Dermis blood vessel endothelial cell (primary cell): Measurements from ENCODE around the gene DGKA. TPM values are rescaled to one million over a fixed set of nuclear protein-coding genes. Genes with fewer than 3 reads are reported as not detected.
"Not testable (repeated sequence)": the region's sequence is repeated elsewhere in the genome, so short reads cannot be mapped to it uniquely, and the experiment has no call there.

Source experiments
- DNase-seq: peaks from one replicate; pipeline ENCODE4 v3.0.0; 2010
- total RNA-seq: library from RNA; depleted of rRNA; stranded (reverse); fragments of >200 nt; gene quantifications from 2 replicates; pipeline ENCODE4 v1.2.3, GENCODE V29; 2014

The DGKA gene
- total RNA-seq, 1 donor from 2014 or later: 23.7 TPM

- DNase-seq: not testable (repeated sequence)
Measured at GRCh38 chr12:55999999-56000540, 69.1 kb downstream of the DGKA start.

DNA sequence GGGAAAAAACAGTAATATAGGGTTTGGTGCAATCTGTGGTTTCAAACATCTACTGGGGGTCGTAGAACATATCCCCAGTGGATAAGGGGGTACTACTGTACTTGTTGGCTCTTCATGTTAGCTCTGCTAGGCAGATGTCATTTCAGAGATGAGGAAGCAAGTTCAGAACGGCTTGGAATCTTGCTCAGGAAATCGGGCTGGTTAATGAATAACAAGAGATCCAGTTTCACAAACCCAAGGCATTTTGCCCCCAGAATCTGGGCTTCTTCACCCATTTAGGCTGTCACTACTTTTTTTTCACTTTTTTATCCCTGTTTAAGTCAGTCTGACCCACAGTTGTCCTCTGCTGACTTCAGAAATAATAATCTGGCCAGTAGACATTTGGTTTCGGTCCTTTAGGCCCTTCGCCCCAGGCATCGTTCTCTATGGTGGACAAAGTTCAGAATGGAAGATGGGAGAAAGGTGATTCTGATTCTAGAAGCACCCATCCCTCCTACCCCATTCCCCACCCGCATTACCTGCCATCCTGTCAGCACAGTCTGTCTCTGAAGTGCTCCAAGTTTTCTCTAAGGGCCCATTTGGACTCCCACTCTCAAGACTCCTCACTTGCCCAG, 70.6 kb downstream of the DGKA start:
- no peak for DNase-seq

- not testable (repeated sequence) for DNase-seq
Measured at GRCh38 chr12:56003376-56003775, 72.4 kb downstream of the DGKA start.

Other genes with a start within 250 kb of the DGKA start
- 0.42 and 0.68 TPM in 2 replicates for gene ITGA7, start 223.3 kb upstream of the DGKA start, total RNA-seq
- 55.8 and 61.2 TPM in 2 replicates for gene BLOC1S1, start 215.1 kb upstream of the DGKA start, total RNA-seq
- 0.74 and 2.2 TPM in 2 replicates for gene RDH5, start 210.8 kb upstream of the DGKA start, total RNA-seq
- gene CD63, start 202.2 kb upstream of the DGKA start, total RNA-seq: 752 and 1,427 TPM in 2 replicates
- gene GDF11, start 188.0 kb upstream of the DGKA start, total RNA-seq: 1.4 and 5.9 TPM in 2 replicates
- 93.8 and 113 TPM in 2 replicates for gene SARNP, start 113.4 kb upstream of the DGKA start, total RNA-seq
- gene ORMDL2, start 113.1 kb upstream of the DGKA start, total RNA-seq: 35.3 and 38.6 TPM in 2 replicates
- gene DNAJC14, start 101.6 kb upstream of the DGKA start, total RNA-seq: 63.2 and 65.9 TPM in 2 replicates
- gene MMP19, start 88.2 kb upstream of the DGKA start, total RNA-seq: 0.68 and 1.1 TPM in 2 replicates
- gene PYM1, start 3.3 kb upstream of the DGKA start, total RNA-seq: 33.1 and 34.9 TPM in 2 replicates
- gene PMEL, start 34.9 kb downstream of the DGKA start, total RNA-seq: 0.37 and 1.5 TPM in 2 replicates
- gene CDK2, start 35.7 kb downstream of the DGKA start, total RNA-seq: 20.8 and 35.0 TPM in 2 replicates
- 44.8 and 67.1 TPM in 2 replicates for gene RAB5B, start 42.9 kb downstream of the DGKA start, total RNA-seq
- 12.4 and 18.9 TPM in 2 replicates for gene SUOX, start 66.1 kb downstream of the DGKA start, total RNA-seq
- gene IKZF4, start 89.9 kb downstream of the DGKA start, total RNA-seq: 0.70 and 1.4 TPM in 2 replicates
- 199 and 372 TPM in 2 replicates for gene RPS26, start 110.8 kb downstream of the DGKA start, total RNA-seq
- gene ERBB3, start 149.0 kb downstream of the DGKA start, total RNA-seq: 0.34 and 0.88 TPM in 2 replicates
- gene PA2G4, start 173.4 kb downstream of the DGKA start, total RNA-seq: 106 and 276 TPM in 2 replicates
- 2,567 and 3,056 TPM in 2 replicates for gene RPL41, start 185.5 kb downstream of the DGKA start, total RNA-seq
- gene ZC3H10, start 187.1 kb downstream of the DGKA start, total RNA-seq: 4.7 and 5.6 TPM in 2 replicates
- 400 and 456 TPM in 2 replicates for gene ESYT1, start 197.1 kb downstream of the DGKA start, total RNA-seq
- gene MYL6B, start 221.4 kb downstream of the DGKA start, total RNA-seq: 80.8 and 96.8 TPM in 2 replicates
- gene MYL6, start 227.2 kb downstream of the DGKA start, total RNA-seq: 1,647 and 2,863 TPM in 2 replicates